Measurements from ENCODE around the gene SARS1.
A peak's percentile ranks its signal among the peaks of the same experiment; 100 is the strongest.

The SARS1 gene

GRCh38 chr1:109198745-109199144 lies 15.0 kb upstream of the SARS1 start:
- peaks cover 11% of the 10 kb centered on the region for H3K4me1 Mint-ChIP-seq
- H3K27ac Mint-ChIP-seq (ENCODE audit: low read depth), result no peak overlapping the region
- ATAC-seq (replicated peaks; ENCODE audit: extremely low read depth, poor library complexity, severe bottlenecking) (no peak), DNase-seq (ENCODE audit: low spot score in 2 of 2) (no peak)
- H3K4me3 Mint-ChIP-seq, result no peak overlapping the region
- H3K36me3 Mint-ChIP-seq (ENCODE audit: insufficient read depth), result no peaks in the 10 kb centered on the region
- no peaks in the 10 kb centered on the region for H3K27me3 Mint-ChIP-seq
- no peaks in the 10 kb centered on the region for H3K9me3 Mint-ChIP-seq

GRCh38 chr1:109199710-109200109 lies 14.0 kb upstream of the SARS1 start:
- no peak for ATAC-seq (replicated peaks; ENCODE audit: extremely low read depth, poor library complexity, severe bottlenecking)
- DNase-seq (ENCODE audit: low spot score in 2 of 2), result no peak
- no peaks in the 10 kb centered on the region for H3K27me3 Mint-ChIP-seq
- no peak overlapping the region for H3K27ac Mint-ChIP-seq (ENCODE audit: low read depth)
- H3K9me3 Mint-ChIP-seq, result no peaks in the 10 kb centered on the region
- H3K36me3 Mint-ChIP-seq (ENCODE audit: insufficient read depth), result no peaks in the 10 kb centered on the region
- H3K4me3 Mint-ChIP-seq, result no peak overlapping the region
- peaks cover 11% of the 10 kb centered on the region for H3K4me1 Mint-ChIP-seq

DNA sequence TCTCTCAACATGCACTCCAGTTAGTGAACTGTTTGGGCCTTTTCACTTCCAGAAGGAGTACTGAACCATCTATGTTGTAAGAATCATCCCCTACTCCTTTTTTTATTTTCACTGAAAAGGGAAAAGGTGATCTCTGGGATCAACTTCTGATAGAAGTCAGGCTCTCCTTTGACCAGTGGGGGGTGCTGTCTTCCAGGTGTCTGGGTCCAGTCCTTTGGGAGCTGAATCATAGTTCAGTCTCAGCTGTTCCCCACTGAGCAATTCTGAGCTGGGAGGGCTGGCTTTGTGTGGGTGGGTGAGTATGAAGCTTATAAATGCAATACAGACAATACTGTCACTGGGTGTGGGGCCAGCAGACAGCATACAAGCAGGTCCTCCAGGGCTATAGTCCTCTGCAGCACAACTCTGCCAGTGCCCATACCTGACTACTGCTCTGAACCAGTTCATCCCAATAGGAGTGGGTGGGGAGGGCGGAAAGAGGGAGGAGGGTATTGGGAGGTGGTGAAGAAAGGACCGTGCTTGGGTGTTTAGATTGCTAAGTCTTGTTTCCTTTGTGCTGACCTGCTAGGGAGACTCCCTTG lies 12.5 kb upstream of the SARS1 start:
- H3K27me3 Mint-ChIP-seq, result no peaks in the 10 kb centered on the region
- peaks cover 11% of the 10 kb centered on the region for H3K4me1 Mint-ChIP-seq
- DNase-seq (ENCODE audit: low spot score in 2 of 2) (no peak), ATAC-seq (replicated peaks; ENCODE audit: extremely low read depth, poor library complexity, severe bottlenecking) (no peak)
- no peak overlapping the region for H3K4me3 Mint-ChIP-seq
- H3K27ac Mint-ChIP-seq (ENCODE audit: low read depth), result no peak overlapping the region
- no peaks in the 10 kb centered on the region for H3K36me3 Mint-ChIP-seq (ENCODE audit: insufficient read depth)
- no peaks in the 10 kb centered on the region for H3K9me3 Mint-ChIP-seq

DNA sequence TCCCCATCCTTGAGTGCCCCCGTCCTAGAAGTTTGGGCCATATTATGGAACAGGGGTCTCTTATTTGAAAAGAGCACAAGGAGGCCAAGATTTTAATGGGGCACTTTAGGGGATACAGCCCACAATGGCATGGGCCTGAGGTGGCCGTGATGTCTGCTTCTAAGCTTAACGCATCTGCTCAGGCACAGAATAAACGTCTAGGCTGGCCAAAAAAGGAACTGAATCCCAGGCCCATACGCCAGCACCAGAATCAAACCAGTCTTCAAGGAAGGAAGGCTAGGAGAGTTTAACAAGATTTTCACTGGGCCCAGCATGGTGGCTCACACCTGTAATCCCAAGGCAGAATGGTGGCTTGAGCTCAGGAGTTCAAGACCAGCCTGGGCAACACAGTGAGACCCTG lies 9.2 kb upstream of the SARS1 start:
- ATAC-seq (replicated peaks; ENCODE audit: extremely low read depth, poor library complexity, severe bottlenecking) (no peak), DNase-seq (ENCODE audit: low spot score in 2 of 2) (no peak)
- Mint-ChIP-seq H3K9me3 (no peaks in the 10 kb centered on the region), H3K27ac (ENCODE audit: low read depth) (no peak overlapping the region), H3K4me3 (no peak overlapping the region), H3K4me1 (peaks cover 5% of the 10 kb centered on the region), H3K36me3 (ENCODE audit: insufficient read depth) (no peaks in the 10 kb centered on the region), H3K27me3 (no peaks in the 10 kb centered on the region)

DNA sequence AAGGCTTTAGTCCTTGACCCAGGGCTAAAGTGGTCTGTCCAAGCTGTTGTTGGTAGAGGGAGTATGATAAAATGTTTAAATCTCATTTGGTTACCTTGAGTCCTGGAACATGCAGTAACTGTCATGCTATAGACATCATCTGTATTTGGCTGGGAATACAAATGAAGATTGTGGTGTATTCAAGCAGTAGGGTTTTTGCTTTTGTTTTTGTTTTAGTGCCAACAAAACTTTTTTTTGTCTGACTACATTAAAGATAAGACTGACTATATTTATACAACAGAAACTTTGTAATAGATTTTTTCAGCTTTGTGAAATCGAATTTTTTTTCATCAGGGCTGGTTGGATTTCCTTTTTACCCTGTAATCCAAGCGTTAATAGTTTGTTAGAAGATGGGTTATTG lies 7.4 kb upstream of the SARS1 start:
- Mint-ChIP-seq H3K9me3 (no peaks in the 10 kb centered on the region), H3K4me3 (no peak overlapping the region), H3K27ac (ENCODE audit: low read depth) (no peak overlapping the region), H3K36me3 (ENCODE audit: insufficient read depth) (no peaks in the 10 kb centered on the region), H3K4me1 (no peaks in the 10 kb centered on the region), H3K27me3 (no peaks in the 10 kb centered on the region)
- ATAC-seq (replicated peaks; ENCODE audit: extremely low read depth, poor library complexity, severe bottlenecking) (no peak), DNase-seq (ENCODE audit: low spot score in 2 of 2) (no peak)

GRCh38 chr1:109207467-109208103 lies 6.1 kb upstream of the SARS1 start:
- Mint-ChIP-seq H3K27ac (ENCODE audit: low read depth) (no peak overlapping the region), H3K9me3 (no peaks in the 10 kb centered on the region), H3K4me1 (no peaks in the 10 kb centered on the region), H3K27me3 (no peaks in the 10 kb centered on the region), H3K36me3 (ENCODE audit: insufficient read depth) (no peaks in the 10 kb centered on the region), H3K4me3 (no peak overlapping the region)
- ATAC-seq (replicated peaks; ENCODE audit: extremely low read depth, poor library complexity, severe bottlenecking) (no peak), DNase-seq (ENCODE audit: low spot score in 2 of 2) (no peak)

DNA sequence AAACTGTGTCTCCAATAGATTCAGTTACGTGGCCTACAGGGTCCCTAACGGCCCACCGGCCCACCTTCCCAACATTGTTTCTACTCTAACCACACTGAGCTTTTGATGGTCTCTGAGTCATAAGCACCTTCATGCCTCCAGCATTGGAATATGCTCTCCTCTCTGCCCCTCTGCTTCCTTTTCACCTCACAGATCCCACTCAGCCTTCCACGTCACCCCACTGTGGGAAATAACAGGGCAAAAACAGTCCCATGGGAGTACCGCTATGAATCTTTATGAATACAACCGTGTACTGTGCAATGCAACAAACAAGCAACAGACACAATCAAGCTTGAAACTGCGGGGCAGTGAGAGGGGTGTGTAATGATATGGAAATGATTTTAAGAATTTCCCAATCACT lies 5.3 kb upstream of the SARS1 start:
- ATAC-seq (replicated peaks; ENCODE audit: extremely low read depth, poor library complexity, severe bottlenecking), result no peak
- Mint-ChIP-seq H3K4me1 (no peaks in the 10 kb centered on the region), H3K4me3 (no peak overlapping the region), H3K27ac (ENCODE audit: low read depth) (no peak overlapping the region), H3K36me3 (ENCODE audit: insufficient read depth) (no peaks in the 10 kb centered on the region), H3K27me3 (no peaks in the 10 kb centered on the region), H3K9me3 (no peaks in the 10 kb centered on the region)
- DNase-seq (ENCODE audit: low spot score in 2 of 2), result no peak

DNA sequence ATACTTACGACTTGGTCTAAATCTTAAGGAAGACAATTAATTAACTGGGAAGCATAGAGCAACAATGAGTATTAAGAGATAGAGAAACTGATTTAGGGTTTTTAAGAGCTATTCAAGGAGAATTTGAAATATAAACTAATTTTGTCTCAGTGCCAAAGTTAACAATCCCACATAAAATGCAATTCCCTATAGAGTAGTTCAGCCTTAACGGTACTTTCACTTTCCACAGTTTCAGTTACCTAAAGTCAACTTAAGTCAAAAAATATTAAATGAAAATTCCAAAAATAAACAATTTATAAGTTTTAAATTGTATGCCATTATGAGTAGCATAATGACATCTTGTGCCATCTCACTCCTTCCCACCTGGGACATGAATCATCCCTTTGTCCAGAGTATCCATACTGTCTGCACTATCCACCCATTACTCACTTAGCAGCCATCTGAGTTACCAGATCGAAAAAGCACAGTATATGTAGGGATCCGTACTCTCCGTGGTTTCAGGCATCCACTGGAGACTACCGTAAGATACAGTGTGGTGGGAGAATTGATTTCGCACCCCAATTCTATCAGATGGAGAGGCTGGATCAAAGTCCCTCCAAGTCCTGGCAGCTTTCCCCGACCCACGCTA lies 4.8 kb upstream of the SARS1 start:
- ATAC-seq (replicated peaks; ENCODE audit: extremely low read depth, poor library complexity, severe bottlenecking) (no peak), DNase-seq (ENCODE audit: low spot score in 2 of 2) (no peak)
- Mint-ChIP-seq H3K9me3 (no peaks in the 10 kb centered on the region), H3K4me3 (no peak overlapping the region), H3K27me3 (no peaks in the 10 kb centered on the region), H3K36me3 (ENCODE audit: insufficient read depth) (peaks cover 4% of the 10 kb centered on the region), H3K4me1 (no peaks in the 10 kb centered on the region), H3K27ac (ENCODE audit: low read depth) (no peak overlapping the region)

- peaks cover 11% of the 10 kb centered on the region for H3K4me1 Mint-ChIP-seq
- ATAC-seq (replicated peaks; ENCODE audit: extremely low read depth, poor library complexity, severe bottlenecking) (no peak), DNase-seq (ENCODE audit: low spot score in 2 of 2) (no peak)
- peaks cover 13% of the 10 kb centered on the region for H3K36me3 Mint-ChIP-seq (ENCODE audit: insufficient read depth)
- no peaks in the 10 kb centered on the region for H3K27me3 Mint-ChIP-seq
- H3K27ac Mint-ChIP-seq (ENCODE audit: low read depth), result no peak overlapping the region
- H3K4me3 Mint-ChIP-seq, result no peak overlapping the region
- no peaks in the 10 kb centered on the region for H3K9me3 Mint-ChIP-seq
Observed at GRCh38 chr1:109210058-109210457, 3.7 kb upstream of the SARS1 start.

DNA sequence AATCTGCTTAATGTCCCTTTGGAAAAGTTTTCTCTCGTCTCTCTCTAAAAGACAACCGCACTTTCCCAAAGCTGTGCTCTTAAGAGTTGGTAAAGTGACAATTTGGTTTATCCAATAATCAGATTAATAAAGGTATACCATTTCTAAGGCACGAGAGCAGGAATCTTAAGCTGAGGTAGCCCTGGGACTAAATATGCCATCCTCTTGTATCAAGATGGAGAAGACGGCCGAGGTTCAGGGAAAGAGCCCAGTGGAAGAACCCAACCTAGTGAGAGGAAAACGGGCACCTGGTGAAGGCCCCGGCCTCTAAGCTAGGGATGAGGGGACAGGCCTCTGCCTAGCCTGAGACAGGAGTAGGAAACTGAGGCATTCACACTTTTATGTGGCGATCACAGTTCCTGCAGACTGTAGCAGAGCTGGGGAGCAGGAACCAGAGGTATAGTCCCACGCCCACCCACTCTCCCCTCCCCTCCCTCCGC lies 334 bp upstream of the SARS1 start:
- no peak for DNase-seq (ENCODE audit: low spot score in 2 of 2)
- H3K9me3 Mint-ChIP-seq, result no peaks in the 10 kb centered on the region
- peak overlapping the region; percentile 98 for H3K4me3 Mint-ChIP-seq
- no peaks in the 10 kb centered on the region for H3K27me3 Mint-ChIP-seq
- no peak for ATAC-seq (replicated peaks; ENCODE audit: extremely low read depth, poor library complexity, severe bottlenecking)
- H3K4me1 Mint-ChIP-seq, result peaks cover 30% of the 10 kb centered on the region
- H3K27ac Mint-ChIP-seq (ENCODE audit: low read depth), result peak overlapping the region; percentile 88
- peaks cover 20% of the 10 kb centered on the region for H3K36me3 Mint-ChIP-seq (ENCODE audit: insufficient read depth)

GRCh38 chr1:109214695-109215623 lies 1.2 kb downstream of the SARS1 start:
- no peak for DNase-seq (ENCODE audit: low spot score in 2 of 2)
- Mint-ChIP-seq H3K4me1 (peaks cover 36% of the 10 kb centered on the region), H3K36me3 (ENCODE audit: insufficient read depth) (peaks cover 27% of the 10 kb centered on the region), H3K4me3 (peak overlapping the region; percentile 98), H3K9me3 (no peaks in the 10 kb centered on the region), H3K27ac (ENCODE audit: low read depth) (peak overlapping the region; percentile 88), H3K27me3 (no peaks in the 10 kb centered on the region)
- peak; percentile 18 for ATAC-seq (replicated peaks; ENCODE audit: extremely low read depth, poor library complexity, severe bottlenecking)

GRCh38 chr1:109216662-109217061 lies 2.9 kb downstream of the SARS1 start:
- H3K27me3 Mint-ChIP-seq, result no peaks in the 10 kb centered on the region
- no peak for DNase-seq (ENCODE audit: low spot score in 2 of 2)
- no peaks in the 10 kb centered on the region for H3K9me3 Mint-ChIP-seq
- H3K36me3 Mint-ChIP-seq (ENCODE audit: insufficient read depth), result peaks cover 30% of the 10 kb centered on the region
- H3K27ac Mint-ChIP-seq (ENCODE audit: low read depth), result no peak overlapping the region
- peaks cover 42% of the 10 kb centered on the region for H3K4me1 Mint-ChIP-seq
- ATAC-seq (replicated peaks; ENCODE audit: extremely low read depth, poor library complexity, severe bottlenecking), result no peak
- H3K4me3 Mint-ChIP-seq, result peak overlapping the region; percentile 98

Data from central memory CD8-positive, alpha-beta T cell (primary cell).